Nephron (organoid): ENCODE results near the gene CD58.

ENCODE experiments used
- H3K27ac Mint-ChIP-seq, 3 experiments: 2 replicates each; pipeline ENCODE4 v1.8.0; 2020; ENCODE audit warnings: mixed read lengths in 3 of 3, mild to moderate bottlenecking in 2 of 3, moderate library complexity in 1 of 3
- H3K27me3 Mint-ChIP-seq: 2 replicates; pipeline ENCODE4 v1.8.0; 2021; ENCODE audit warnings: low read depth, mild to moderate bottlenecking, moderate library complexity, mixed read lengths
- H3K36me3 Mint-ChIP-seq: 2 replicates; pipeline ENCODE4 v1.8.0; 2020; ENCODE audit warnings: low read depth, mixed read lengths
- H3K4me1 Mint-ChIP-seq: 2 replicates; pipeline ENCODE4 v1.8.0; 2020; ENCODE audit warnings: mixed read lengths
- H3K4me3 Mint-ChIP-seq, 3 experiments: 2 replicates each; pipeline ENCODE4 v1.8.0; 2020; ENCODE audit warnings: mild to moderate bottlenecking in 3 of 3, mixed read lengths in 3 of 3, moderate library complexity in 2 of 3
- H3K9me3 Mint-ChIP-seq: 2 replicates; pipeline ENCODE4 v1.8.0; 2020; ENCODE audit warnings: mixed read lengths
- CTCF ChIP-seq, 3 experiments: fragments of 200-600 bp; sonication (generic); IDR thresholded peaks; one replicate each; pipeline ENCODE4 v1.5.0; 2021; ENCODE audit warnings: antibody characterized with exemption in 3 of 3; ENCODE audit not compliant: unreplicated experiment in 3 of 3

CD58 gene

GRCh38 chr1:116553386-116554115, 17.3 kb downstream of the CD58 start:
- no peak for TF ChIP-seq CTCF (IDR thresholded peaks at IDR 0.05; ENCODE audit: unreplicated experiment in 3 of 3)
- Mint-ChIP-seq H3K36me3 (no peaks in the 10 kb centered on the region), H3K4me1 (no peaks in the 10 kb centered on the region), H3K27ac (no peak overlapping the region), H3K9me3 (no peaks in the 10 kb centered on the region), H3K4me3 (no peak overlapping the region), H3K27me3 (no peaks in the 10 kb centered on the region)

- no peak overlapping the region for H3K27ac Mint-ChIP-seq
- peaks cover 11% of the 10 kb centered on the region for H3K36me3 Mint-ChIP-seq
- H3K9me3 Mint-ChIP-seq: no peaks in the 10 kb centered on the region
- H3K4me1 Mint-ChIP-seq: no peaks in the 10 kb centered on the region
- no peak overlapping the region for H3K4me3 Mint-ChIP-seq
- no peaks in the 10 kb centered on the region for H3K27me3 Mint-ChIP-seq
- no peak for TF ChIP-seq CTCF (IDR thresholded peaks at IDR 0.05; ENCODE audit: unreplicated experiment in 3 of 3)
Observed at GRCh38 chr1:116546354-116546977, 24.4 kb downstream of the CD58 start.

- H3K27ac Mint-ChIP-seq: no peak overlapping the region
- no peak overlapping the region for H3K4me3 Mint-ChIP-seq
- no peaks in the 10 kb centered on the region for H3K9me3 Mint-ChIP-seq
- H3K27me3 Mint-ChIP-seq: no peaks in the 10 kb centered on the region
- no peak for TF ChIP-seq CTCF (IDR thresholded peaks at IDR 0.05; ENCODE audit: unreplicated experiment in 3 of 3)
- no peaks in the 10 kb centered on the region for H3K4me1 Mint-ChIP-seq
- H3K36me3 Mint-ChIP-seq: peaks cover 11% of the 10 kb centered on the region
Observed at GRCh38 chr1:116545359-116545705, 25.5 kb downstream of the CD58 start.

GRCh38 chr1:116544588-116545358, 26.1 kb downstream of the CD58 start:
- H3K36me3 Mint-ChIP-seq: peaks cover 11% of the 10 kb centered on the region
- H3K27ac Mint-ChIP-seq: no peak overlapping the region
- TF ChIP-seq CTCF (IDR thresholded peaks at IDR 0.05; ENCODE audit: unreplicated experiment in 3 of 3): no peak
- H3K27me3 Mint-ChIP-seq: no peaks in the 10 kb centered on the region
- no peak overlapping the region for H3K4me3 Mint-ChIP-seq
- no peaks in the 10 kb centered on the region for H3K9me3 Mint-ChIP-seq
- H3K4me1 Mint-ChIP-seq: no peaks in the 10 kb centered on the region

- no peaks in the 10 kb centered on the region for H3K9me3 Mint-ChIP-seq
- H3K4me3 Mint-ChIP-seq: no peak overlapping the region
- peaks cover 24% of the 10 kb centered on the region for H3K36me3 Mint-ChIP-seq
- no peak overlapping the region for H3K27ac Mint-ChIP-seq
- H3K27me3 Mint-ChIP-seq: no peaks in the 10 kb centered on the region
- H3K4me1 Mint-ChIP-seq: no peaks in the 10 kb centered on the region
- no peak for TF ChIP-seq CTCF (IDR thresholded peaks at IDR 0.05; ENCODE audit: unreplicated experiment in 3 of 3)
Observed at GRCh38 chr1:116540088-116540487, 30.7 kb downstream of the CD58 start.
